C4-2B (cell line): Measurements from ENCODE around the gene XG.
"Not testable (repeated sequence)": the region's sequence is repeated elsewhere in the genome, so short reads cannot be mapped to it uniquely, and the experiment has no call there.

Source experiments
- CTCF ChIP-seq: fragments of 450-650 bp; conservative IDR thresholded peaks from 2 replicates; pipeline ENCODE4 v1.5.1; 2017; ENCODE audit warnings: mild to moderate bottlenecking
- ZFX ChIP-seq: fragments of 450-650 bp; IDR thresholded peaks from 2 replicates; pipeline ENCODE4 v1.6.1; 2017

- TF ChIP-seq CTCF, ZFX: not testable (repeated sequence)
Observed at GRCh38 chrX:2755163-2755715, 3.4 kb downstream of the XG start.
